OCI-LY3 (cell line): ENCODE measurements around the gene NCLN.

Source experiments
- H2AFZ ChIP-seq: fragments of 200-600, 300-600 bp; shearing (Covaris generic); 2 replicates; pipeline ENCODE4 v1.6.0; 2014; ENCODE audit warnings: antibody characterized with exemption, low read depth, low read length
- H3K27ac ChIP-seq: fragments of 200-600, 300-600 bp; sonication (generic); 2 replicates; pipeline ENCODE4 v1.5.1; 2014; ENCODE audit warnings: mild to moderate bottlenecking, low read length, moderate library complexity, mixed read lengths
- H3K27me3 ChIP-seq: fragments of 200-600, 300-600 bp; sonication (generic); 2 replicates; pipeline ENCODE4 v1.6.1; 2014; ENCODE audit warnings: low read depth, low read length, mixed read lengths
- H3K36me3 ChIP-seq: fragments of 200-600, 300-600 bp; sonication (generic); replicated peaks from 2 replicates; pipeline ENCODE3; 2014; ENCODE audit warnings: low read depth, low read length, mixed read lengths
- H3K4me1 ChIP-seq: fragments of 300-600, 200-600 bp; sonication (generic); 2 replicates; pipeline ENCODE4 v1.6.1; 2014; ENCODE audit warnings: low read length, mixed read lengths
- H3K4me2 ChIP-seq: fragments of 200-600, 300-600 bp; sonication (generic); 2 replicates; pipeline ENCODE4 v1.6.1; 2014; ENCODE audit warnings: low read length, mixed read lengths
- H3K4me3 ChIP-seq: fragments of 300-600, 200-600 bp; sonication (generic); 2 replicates; pipeline ENCODE4 v1.5.1; 2014; ENCODE audit warnings: antibody characterized with exemption, mild to moderate bottlenecking, low read length, moderate library complexity
- H3K79me2 ChIP-seq: fragments of 300-600, 200-600 bp; shearing (Covaris generic); 2 replicates; pipeline ENCODE4 v1.6.1; 2014; ENCODE audit warnings: mild to moderate bottlenecking, low read length, mixed read lengths
- H3K9ac ChIP-seq: fragments of 300-600, 200-600 bp; shearing (Covaris generic); 2 replicates; pipeline ENCODE4 v1.6.0; 2014; ENCODE audit warnings: mild to moderate bottlenecking, low read length, moderate library complexity
- H3K9me3 ChIP-seq: fragments of 200-600, 300-600 bp; shearing (Covaris generic); 2 replicates; pipeline ENCODE4 v1.6.1; 2014; ENCODE audit warnings: low read length, mixed read lengths; ENCODE audit not compliant: insufficient read depth
- H4K20me1 ChIP-seq: fragments of 200-600, 300-600 bp; sonication (generic); 2 replicates; pipeline ENCODE4 v1.6.1; 2016; ENCODE audit warnings: low read length, mixed read lengths; ENCODE audit not compliant: insufficient read depth
- EZH2phosphoT487 ChIP-seq: fragments of 200-600 bp; shearing (Covaris generic); IDR thresholded peaks from 2 replicates; pipeline ENCODE4 v1.6.1; 2018; ENCODE audit warnings: antibody characterized with exemption, mixed run types, low read depth
- TF ChIP-seq, protein P1 (sequence below): fragments of 200-600, 300-600 bp; sonication (generic); IDR thresholded peaks from 2 replicates; pipeline ENCODE4 v1.5.1; 2014; ENCODE audit warnings: antibody characterized with exemption, low read length, low read depth

NCLN gene

GRCh38 chr19:3196064-3196932, 10.6 kb downstream of the NCLN start:
- H3K4me2 ChIP-seq = no peak overlapping the region
- no peak for TF ChIP-seq EZH2phosphoT487
- TF ChIP-seq, protein P1, sequence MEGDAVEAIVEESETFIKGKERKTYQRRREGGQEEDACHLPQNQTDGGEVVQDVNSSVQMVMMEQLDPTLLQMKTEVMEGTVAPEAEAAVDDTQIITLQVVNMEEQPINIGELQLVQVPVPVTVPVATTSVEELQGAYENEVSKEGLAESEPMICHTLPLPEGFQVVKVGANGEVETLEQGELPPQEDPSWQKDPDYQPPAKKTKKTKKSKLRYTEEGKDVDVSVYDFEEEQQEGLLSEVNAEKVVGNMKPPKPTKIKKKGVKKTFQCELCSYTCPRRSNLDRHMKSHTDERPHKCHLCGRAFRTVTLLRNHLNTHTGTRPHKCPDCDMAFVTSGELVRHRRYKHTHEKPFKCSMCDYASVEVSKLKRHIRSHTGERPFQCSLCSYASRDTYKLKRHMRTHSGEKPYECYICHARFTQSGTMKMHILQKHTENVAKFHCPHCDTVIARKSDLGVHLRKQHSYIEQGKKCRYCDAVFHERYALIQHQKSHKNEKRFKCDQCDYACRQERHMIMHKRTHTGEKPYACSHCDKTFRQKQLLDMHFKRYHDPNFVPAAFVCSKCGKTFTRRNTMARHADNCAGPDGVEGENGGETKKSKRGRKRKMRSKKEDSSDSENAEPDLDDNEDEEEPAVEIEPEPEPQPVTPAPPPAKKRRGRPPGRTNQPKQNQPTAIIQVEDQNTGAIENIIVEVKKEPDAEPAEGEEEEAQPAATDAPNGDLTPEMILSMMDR = no peak
- H3K27me3 ChIP-seq = no peaks in the 10 kb centered on the region
- peaks cover 46% of the 10 kb centered on the region for H3K36me3 ChIP-seq
- no peak overlapping the region for H3K27ac ChIP-seq
- no peaks in the 10 kb centered on the region for H3K4me1 ChIP-seq
- H3K9ac ChIP-seq = no peak overlapping the region
- H3K9me3 ChIP-seq = no peaks in the 10 kb centered on the region
- H3K4me3 ChIP-seq = no peak overlapping the region
- H3K79me2 ChIP-seq = peaks cover 30% of the 10 kb centered on the region
- peaks cover 18% of the 10 kb centered on the region for H4K20me1 ChIP-seq
- no peak overlapping the region for H2AFZ ChIP-seq

DNA sequence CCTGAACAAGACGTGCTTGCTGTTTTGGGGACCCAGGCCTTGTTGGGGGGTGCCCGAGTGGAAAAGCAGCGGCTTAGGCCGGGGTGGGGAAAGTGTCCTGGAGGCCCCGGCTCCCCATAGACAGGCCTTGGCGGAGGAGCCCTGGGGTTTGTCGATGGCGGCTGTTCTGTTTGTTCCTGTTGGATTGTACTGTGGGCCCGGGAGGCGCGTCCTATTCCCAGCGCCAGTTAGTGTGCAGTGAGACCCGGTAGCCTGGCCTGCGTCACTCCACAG, 11.1 kb downstream of the NCLN start:
- peaks cover 24% of the 10 kb centered on the region for H3K79me2 ChIP-seq
- no peak overlapping the region for H2AFZ ChIP-seq
- H3K36me3 ChIP-seq = peaks cover 43% of the 10 kb centered on the region
- H3K4me3 ChIP-seq = no peak overlapping the region
- no peak overlapping the region for H3K4me2 ChIP-seq
- peaks cover 12% of the 10 kb centered on the region for H4K20me1 ChIP-seq
- TF ChIP-seq, protein P1 = no peak
- no peak for TF ChIP-seq EZH2phosphoT487
- H3K27ac ChIP-seq = no peak overlapping the region
- H3K27me3 ChIP-seq = no peaks in the 10 kb centered on the region
- H3K4me1 ChIP-seq = no peaks in the 10 kb centered on the region
- no peaks in the 10 kb centered on the region for H3K9me3 ChIP-seq
- H3K9ac ChIP-seq = no peak overlapping the region

GRCh38 chr19:3198901-3199700, 13.4 kb downstream of the NCLN start:
- TF ChIP-seq EZH2phosphoT487 = no peak
- TF ChIP-seq, protein P1 = no peak
- H3K27ac ChIP-seq = no peak overlapping the region

GRCh38 chr19:3201072-3201700, 15.5 kb downstream of the NCLN start:
- Histone ChIP-seq H3K36me3 (peaks cover 40% of the 10 kb centered on the region), H3K27ac (no peak overlapping the region), H3K27me3 (no peaks in the 10 kb centered on the region), H4K20me1 (no peaks in the 10 kb centered on the region), H3K9me3 (no peaks in the 10 kb centered on the region), H3K79me2 (no peaks in the 10 kb centered on the region), H2AFZ (no peak overlapping the region), H3K4me2 (no peak overlapping the region), H3K4me1 (no peaks in the 10 kb centered on the region), H3K4me3 (no peak overlapping the region), H3K9ac (no peak overlapping the region)
- TF ChIP-seq, protein P1 = no peak
- TF ChIP-seq EZH2phosphoT487 = no peak

More at GRCh38 chr19:3198901-3199700, 13.4 kb downstream of the NCLN start:
- H3K4me3 ChIP-seq = no peak overlapping the region
- peaks cover 43% of the 10 kb centered on the region for H3K36me3 ChIP-seq
- no peak overlapping the region for H2AFZ ChIP-seq
- H3K27me3 ChIP-seq = no peaks in the 10 kb centered on the region
- H4K20me1 ChIP-seq = peaks cover 5% of the 10 kb centered on the region; the same call in 1 of the 2 replicates
- peaks cover 6% of the 10 kb centered on the region for H3K79me2 ChIP-seq
- no peak overlapping the region for H3K4me2 ChIP-seq
- H3K9ac ChIP-seq = no peak overlapping the region
- H3K9me3 ChIP-seq = no peaks in the 10 kb centered on the region
- H3K4me1 ChIP-seq = no peaks in the 10 kb centered on the region
